ENCODE data around the gene UVSSA.

UVSSA gene

DNA sequence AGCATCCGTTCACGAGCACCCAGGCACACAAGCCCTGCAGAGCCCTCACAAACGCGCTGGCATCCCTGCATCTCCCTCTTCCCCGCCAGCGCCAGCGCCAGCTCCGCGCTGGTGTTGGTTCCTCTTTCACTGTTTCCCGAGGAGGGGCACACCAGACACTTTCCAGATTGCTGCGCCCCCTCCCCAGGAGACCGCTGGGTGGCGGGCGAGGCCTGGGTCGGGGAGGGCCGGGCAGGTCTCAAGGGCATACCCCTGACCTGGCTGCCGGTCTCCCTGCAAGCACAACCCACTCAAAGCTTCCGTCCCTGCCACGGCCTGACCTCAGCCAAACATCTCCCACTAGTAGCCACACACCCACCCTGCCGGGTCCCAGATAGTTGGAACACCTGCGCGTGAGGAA, 61.4 kb downstream of the UVSSA start:
- H3K36me3 Mint-ChIP-seq = no peaks in the 10 kb centered on the region

DNA sequence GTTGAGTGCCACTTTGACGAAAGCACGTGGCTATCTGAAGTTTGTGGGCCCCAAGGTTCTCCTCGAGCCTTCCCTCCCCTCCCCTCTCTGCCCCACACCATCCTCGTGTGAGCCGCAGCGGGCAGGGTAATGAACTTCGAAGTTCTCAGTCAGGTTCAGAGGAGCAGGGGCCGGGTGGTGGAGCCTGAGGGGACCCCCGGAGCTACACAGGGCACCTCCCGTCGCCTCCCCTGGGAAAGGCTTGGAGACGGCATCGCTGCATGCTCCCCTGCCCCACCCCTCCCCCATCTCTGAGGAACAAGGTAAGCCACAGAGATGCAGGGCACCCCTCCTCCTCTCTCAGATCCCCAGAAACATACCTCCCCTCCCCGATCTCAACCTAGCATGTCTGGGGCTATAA, 62.1 kb downstream of the UVSSA start:
- DNase-seq (ENCODE audit: low spot score in 2 of 2) = no peak
- H3K27ac Mint-ChIP-seq = no peak overlapping the region
- no peaks in the 10 kb centered on the region for H3K4me1 Mint-ChIP-seq
- no peak for ATAC-seq (ENCODE audit: low read depth)
- H3K27me3 Mint-ChIP-seq = peaks cover 26% of the 10 kb centered on the region
- H3K4me3 Mint-ChIP-seq = no peak overlapping the region
- H3K9me3 Mint-ChIP-seq = no peaks in the 10 kb centered on the region
- H3K36me3 Mint-ChIP-seq = no peaks in the 10 kb centered on the region

More for the DNA sequence above, 61.4 kb downstream of the UVSSA start:
- Mint-ChIP-seq H3K9me3 (no peaks in the 10 kb centered on the region), H3K4me3 (no peak overlapping the region), H3K27me3 (peaks cover 24% of the 10 kb centered on the region), H3K4me1 (no peaks in the 10 kb centered on the region), H3K27ac (peak overlapping the region; percentile 79)
- DNase-seq (ENCODE audit: low spot score in 2 of 2) (no peak), ATAC-seq (ENCODE audit: low read depth) (no peak)

DNA sequence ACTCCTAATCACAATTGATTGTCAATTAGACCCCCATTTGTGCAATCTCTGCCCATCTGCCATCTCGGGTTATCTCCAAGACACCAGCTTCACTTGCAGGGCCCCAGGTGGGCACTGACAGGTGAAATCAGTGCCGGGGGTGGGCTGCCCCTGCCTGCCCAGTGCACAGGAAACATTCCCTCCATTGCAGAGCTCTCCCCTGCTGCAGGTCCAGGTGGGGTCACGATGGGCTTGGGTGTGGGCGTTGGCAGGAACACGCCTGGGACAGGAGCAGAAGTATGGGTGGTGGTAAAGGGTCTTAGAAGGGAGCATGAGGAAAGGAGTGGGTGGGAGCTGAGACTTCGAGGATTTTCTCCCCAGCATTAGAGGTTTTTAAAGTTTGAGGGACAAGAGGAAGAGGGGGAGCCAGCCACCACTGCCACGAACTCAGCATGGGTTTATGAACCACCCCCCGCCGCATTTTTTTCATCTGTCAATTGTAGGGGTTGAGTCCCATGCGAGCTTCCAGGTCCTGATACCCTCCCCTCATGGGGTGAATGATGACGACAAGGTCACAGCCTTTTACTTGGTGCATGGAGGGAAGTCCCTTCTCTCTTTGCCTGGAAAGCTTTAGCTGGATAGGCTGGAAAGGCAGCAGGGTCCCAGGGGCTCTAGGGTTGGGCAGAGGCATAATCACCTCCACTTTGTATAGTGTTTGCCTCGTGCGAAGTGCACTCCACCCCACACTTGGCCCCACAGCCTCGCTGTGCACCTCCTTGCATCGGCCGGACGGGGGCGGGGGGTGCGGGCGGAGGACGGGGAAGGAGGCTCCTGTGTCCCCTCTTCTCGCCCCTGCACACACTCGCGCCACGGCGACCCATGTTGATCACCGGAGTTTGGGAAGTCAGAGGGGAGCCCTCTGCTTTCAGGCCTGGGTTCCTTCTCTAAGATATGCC, 62.8 kb downstream of the UVSSA start:
- Mint-ChIP-seq H3K27me3 (peaks cover 26% of the 10 kb centered on the region), H3K36me3 (no peaks in the 10 kb centered on the region), H3K4me1 (no peaks in the 10 kb centered on the region), H3K27ac (no peak overlapping the region), H3K4me3 (no peak overlapping the region), H3K9me3 (no peaks in the 10 kb centered on the region)
- DNase-seq (ENCODE audit: low spot score in 2 of 2) = no peak
- ATAC-seq (ENCODE audit: low read depth) = no peak

DNA sequence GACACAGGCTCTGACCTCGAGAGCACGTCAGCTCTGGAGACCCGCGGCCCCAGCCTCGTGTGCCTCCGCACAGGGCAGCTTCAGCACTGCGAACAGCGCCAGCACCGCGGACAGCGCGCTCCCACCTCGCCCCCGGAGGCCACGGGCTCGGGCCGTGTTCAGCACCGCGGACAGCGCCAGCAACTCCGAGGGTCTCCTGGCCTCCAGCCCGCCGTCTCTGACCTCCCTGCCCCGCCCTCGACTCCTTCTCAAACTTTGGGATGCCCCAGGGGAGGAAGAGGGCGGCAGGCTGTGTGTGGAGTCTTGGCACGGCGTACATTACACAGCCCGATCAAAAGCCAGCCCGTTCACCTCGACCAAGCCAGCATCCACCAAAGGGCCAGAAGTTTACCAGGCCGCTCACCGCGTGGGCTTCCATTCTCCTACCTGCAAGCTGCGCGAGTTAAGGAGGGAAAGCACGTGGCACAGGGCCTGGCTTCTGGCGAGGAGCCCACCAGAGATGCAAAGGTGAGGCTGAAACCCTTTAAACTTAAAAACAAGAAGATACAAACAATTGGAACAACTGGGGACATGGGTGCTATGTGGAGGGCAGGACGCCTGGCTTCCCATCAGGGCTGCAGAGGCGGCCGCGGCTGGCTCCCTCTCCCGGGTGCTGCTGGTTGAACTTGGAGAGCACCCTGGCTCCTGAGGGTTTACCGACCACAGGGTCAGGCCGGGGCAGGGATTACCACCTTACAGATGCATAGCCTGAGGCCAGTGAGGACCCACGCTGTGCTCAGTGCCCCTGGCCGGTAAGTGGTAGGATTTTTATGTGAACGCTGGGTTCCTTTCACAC, 63.7 kb downstream of the UVSSA start:
- Mint-ChIP-seq H3K4me1 (no peaks in the 10 kb centered on the region), H3K9me3 (no peaks in the 10 kb centered on the region), H3K27me3 (peaks cover 29% of the 10 kb centered on the region), H3K4me3 (no peak overlapping the region), H3K27ac (no peak overlapping the region), H3K36me3 (no peaks in the 10 kb centered on the region)
- ATAC-seq (ENCODE audit: low read depth) (no peak), DNase-seq (ENCODE audit: low spot score in 2 of 2) (no peak)

DNA sequence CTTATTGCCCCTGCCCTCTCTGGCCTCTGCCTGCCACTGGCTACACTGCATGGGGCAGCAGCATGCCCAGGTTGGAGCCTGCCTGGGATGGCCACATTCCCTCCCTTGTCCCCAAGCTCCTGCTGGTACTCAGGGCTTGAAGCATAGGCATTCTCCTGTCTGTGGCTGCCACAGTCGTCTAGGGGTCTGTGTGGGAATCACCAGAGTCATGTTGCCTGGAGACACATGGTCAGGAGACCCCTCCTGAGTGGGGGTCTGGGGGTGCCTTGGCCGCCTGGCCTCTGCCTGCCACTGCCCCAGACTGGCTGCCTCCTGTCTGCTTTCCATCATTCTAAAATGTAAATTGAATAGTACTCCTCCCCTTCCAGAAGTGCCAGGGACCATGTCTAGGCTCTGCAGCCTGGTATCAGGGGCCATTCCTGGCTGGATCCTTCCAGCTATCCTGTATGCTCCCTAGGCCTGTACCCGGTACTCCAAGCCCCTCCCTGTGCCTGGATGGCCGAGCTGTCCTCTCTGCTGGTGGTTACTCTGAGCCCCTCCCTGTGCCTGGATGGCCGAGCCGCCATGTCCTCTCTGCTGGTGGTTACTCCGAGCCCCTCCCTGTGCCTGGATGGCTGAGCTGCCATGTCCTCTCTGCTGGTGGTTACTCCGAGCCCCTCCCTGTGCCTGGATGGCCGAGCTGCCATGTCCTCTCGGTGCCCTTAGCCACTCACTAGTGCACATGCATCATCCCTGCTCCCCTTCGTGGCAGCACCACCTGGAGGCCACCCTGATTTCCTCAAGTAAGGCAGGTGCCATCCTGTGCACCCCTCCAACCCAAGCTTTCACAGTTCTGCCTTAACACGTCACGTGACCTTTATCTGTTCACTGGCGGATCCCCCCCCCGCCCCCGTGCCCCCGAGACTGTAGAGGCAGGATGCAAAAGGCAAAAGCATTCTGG, 64.7 kb downstream of the UVSSA start:
- Mint-ChIP-seq H3K27ac (no peak overlapping the region), H3K36me3 (no peaks in the 10 kb centered on the region), H3K4me3 (no peak overlapping the region), H3K27me3 (peaks cover 34% of the 10 kb centered on the region), H3K4me1 (no peaks in the 10 kb centered on the region), H3K9me3 (no peaks in the 10 kb centered on the region)
- ATAC-seq (ENCODE audit: low read depth) (no peak), DNase-seq (ENCODE audit: low spot score in 2 of 2) (no peak)

DNA sequence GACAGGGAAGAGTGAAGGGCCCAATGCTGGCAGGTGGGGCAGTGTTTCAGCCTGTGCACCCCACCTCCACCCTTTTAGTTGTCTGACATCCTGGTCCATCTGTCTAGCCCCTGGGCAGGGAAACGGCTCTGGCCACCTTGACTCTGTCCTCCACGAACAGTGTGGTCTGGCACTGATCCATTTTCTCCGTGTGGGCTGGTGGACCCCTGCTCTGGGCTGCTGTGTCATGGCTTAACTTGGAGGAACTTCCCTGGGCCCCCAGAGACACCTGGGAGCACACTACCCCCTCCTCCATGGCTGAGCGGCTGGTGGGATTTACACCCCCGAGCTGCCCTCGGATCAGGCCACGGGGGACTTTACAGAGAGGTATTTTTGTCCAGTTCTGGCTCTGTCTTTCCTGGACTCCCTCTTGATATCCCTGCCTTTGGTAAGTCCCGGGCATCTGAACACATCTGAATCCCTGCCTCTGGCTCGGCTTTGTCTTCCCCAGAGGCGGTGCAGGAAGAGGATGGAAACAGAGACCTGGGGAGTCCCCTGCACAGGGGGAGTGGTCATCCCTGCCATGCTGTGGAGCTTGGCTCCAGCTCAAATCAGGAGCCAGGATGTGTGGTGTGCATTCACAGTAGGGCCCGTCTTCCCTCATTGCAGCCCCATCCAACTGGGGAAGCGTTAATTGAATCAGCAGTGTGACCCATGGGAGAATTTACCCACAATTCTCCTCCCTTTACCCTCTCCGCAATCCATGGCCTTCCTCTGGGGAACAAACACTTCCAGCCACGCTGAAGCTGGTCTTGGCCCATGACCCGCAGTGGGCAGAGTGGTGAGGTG, 65.6 kb downstream of the UVSSA start:
- ATAC-seq (ENCODE audit: low read depth) = no peak
- Mint-ChIP-seq H3K4me3 (no peak overlapping the region), H3K36me3 (no peaks in the 10 kb centered on the region), H3K27me3 (peaks cover 34% of the 10 kb centered on the region), H3K9me3 (no peaks in the 10 kb centered on the region), H3K27ac (no peak overlapping the region), H3K4me1 (no peaks in the 10 kb centered on the region)
- no peak for DNase-seq (ENCODE audit: low spot score in 2 of 2)

DNA sequence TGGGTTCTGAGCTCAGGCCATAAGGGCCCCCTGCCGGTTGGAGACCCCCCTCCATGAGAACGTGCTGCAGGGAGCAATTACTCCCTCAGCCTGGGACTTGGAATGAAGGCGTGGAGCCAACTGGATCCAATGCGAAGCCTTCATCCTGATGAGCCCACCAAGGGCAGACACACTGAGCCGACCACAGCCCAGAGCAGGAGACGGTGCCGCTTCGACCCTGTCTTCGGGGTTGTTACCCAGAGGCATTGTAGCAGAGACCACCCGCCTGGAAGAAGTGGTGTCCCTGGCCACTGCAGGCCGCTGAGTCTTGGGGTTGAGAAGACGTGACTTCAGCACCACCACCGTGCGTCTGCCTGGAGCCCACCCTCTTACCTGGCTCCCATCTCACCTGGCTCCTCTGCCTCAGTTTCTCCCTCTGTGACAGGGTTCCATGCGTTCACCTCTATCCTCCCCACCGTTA, 66.2 kb downstream of the UVSSA start:
- Mint-ChIP-seq H3K9me3 (no peaks in the 10 kb centered on the region), H3K4me3 (no peak overlapping the region), H3K27me3 (peaks cover 33% of the 10 kb centered on the region), H3K36me3 (no peaks in the 10 kb centered on the region), H3K27ac (no peak overlapping the region), H3K4me1 (no peaks in the 10 kb centered on the region)
- DNase-seq (ENCODE audit: low spot score in 2 of 2) (no peak), ATAC-seq (ENCODE audit: low read depth) (no peak)

DNA sequence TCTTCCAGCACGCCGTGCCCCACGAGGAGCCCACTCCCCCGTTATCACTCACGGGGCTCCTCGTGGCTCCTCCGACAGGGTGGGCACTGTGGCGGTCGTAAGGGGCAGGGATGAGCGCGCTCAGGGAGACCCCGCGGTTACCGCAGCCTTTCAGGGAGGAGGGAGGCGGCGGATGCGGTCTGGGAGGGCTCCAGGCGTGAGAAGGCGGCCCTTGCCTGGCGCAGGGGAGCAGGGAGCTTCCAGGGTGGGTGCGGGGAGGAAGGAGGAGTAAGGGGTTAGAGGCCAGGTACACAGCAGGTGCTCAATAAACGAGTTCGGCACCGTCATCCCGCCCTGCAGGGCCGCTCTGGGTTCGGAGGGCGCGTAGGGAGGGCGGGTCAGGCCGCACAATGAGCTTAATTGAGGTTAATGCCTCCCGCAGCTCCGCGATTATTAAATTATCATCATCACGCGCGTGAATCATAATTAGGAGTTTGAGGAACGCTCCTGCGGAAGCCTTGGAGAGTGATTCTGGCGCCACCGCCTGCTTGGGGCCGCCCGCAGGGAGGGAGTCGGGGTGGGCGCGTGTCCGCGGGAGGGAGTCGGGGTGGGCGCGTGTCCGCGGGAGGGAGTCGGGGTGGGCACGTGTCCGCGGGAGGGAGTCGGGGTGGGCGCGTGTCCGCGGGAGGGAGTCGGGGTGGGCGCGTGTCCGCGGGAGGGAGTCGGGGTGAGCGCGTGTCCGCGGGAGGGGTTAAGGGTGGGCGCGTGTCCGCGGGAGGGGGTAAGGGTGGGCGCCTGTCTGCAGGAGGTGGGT, 66.9 kb downstream of the UVSSA start:
- no peak for ATAC-seq (ENCODE audit: low read depth)
- Mint-ChIP-seq H3K4me3 (no peak overlapping the region), H3K27me3 (peaks cover 26% of the 10 kb centered on the region), H3K27ac (no peak overlapping the region), H3K4me1 (no peaks in the 10 kb centered on the region), H3K36me3 (no peaks in the 10 kb centered on the region), H3K9me3 (no peaks in the 10 kb centered on the region)
- no peak for DNase-seq (ENCODE audit: low spot score in 2 of 2)

DNA sequence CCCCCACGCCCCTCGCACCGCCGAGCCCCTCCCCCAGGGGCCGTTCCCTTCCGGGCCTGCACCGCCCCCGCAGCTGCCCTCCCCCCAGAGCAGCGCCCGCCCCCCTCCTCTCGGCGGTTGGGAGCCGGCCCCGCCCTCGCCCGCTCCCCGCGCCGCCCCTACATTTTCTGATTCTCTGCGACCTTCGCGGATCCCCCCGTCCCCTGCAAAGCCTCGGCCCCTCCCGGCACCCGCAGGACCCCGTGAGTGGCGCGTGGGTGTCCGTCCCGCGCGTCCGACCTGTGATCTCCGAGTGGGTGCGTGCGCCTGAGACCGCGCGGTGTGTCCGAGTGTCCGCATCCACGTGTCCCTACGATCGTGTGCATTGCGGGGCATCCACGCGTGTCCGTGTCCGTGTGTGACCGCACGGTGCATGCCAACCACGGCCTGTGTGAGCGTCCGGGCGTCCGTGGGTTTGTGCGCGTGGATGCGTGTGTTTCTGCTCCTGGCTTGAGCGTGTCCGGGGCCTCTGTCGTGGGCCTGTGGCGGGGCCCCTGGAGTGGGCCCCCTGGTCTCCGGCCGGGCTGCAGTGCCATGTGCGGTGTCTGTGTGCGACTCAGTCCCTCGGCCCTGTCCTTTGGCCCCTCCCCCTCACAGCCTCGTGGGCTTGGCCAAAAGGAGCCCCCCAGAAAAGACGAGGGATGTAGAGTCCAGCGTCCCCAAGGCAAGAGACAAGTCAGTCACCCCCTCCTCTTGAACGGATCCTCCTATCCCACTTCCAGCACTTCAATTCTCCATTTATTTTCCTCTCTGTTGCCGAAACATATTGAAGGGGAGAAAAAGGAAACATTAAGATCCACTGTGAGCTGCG, 68.0 kb downstream of the UVSSA start:
- H3K4me3 Mint-ChIP-seq = no peak overlapping the region
- H3K4me1 Mint-ChIP-seq = no peaks in the 10 kb centered on the region
- no peaks in the 10 kb centered on the region for H3K9me3 Mint-ChIP-seq
- no peak overlapping the region for H3K27ac Mint-ChIP-seq
- peaks cover 25% of the 10 kb centered on the region for H3K27me3 Mint-ChIP-seq
- H3K36me3 Mint-ChIP-seq = no peaks in the 10 kb centered on the region
- no peak for DNase-seq (ENCODE audit: low spot score in 2 of 2)
- ATAC-seq (ENCODE audit: low read depth) = no peak

DNA sequence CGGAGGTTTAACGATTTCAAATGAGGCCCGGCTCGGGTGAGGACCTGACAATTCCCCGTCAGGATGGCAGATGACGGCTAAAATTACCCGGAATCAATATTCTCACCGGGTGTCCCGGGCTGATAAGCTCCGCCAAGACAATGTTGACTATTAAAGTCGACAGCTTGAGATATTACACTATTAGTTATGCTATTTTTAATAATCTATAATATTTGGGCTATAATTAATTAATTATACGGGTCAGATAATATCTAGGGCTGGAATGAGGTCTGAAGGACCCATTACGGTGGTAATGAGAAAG, 68.6 kb downstream of the UVSSA start:
- no peak overlapping the region for H3K4me3 Mint-ChIP-seq
- no peaks in the 10 kb centered on the region for H3K36me3 Mint-ChIP-seq
- ATAC-seq (ENCODE audit: low read depth) (no peak), DNase-seq (ENCODE audit: low spot score in 2 of 2) (no peak)
- peaks cover 23% of the 10 kb centered on the region for H3K27me3 Mint-ChIP-seq
- H3K4me1 Mint-ChIP-seq = no peaks in the 10 kb centered on the region
- H3K9me3 Mint-ChIP-seq = no peaks in the 10 kb centered on the region
- H3K27ac Mint-ChIP-seq = no peak overlapping the region

DNA sequence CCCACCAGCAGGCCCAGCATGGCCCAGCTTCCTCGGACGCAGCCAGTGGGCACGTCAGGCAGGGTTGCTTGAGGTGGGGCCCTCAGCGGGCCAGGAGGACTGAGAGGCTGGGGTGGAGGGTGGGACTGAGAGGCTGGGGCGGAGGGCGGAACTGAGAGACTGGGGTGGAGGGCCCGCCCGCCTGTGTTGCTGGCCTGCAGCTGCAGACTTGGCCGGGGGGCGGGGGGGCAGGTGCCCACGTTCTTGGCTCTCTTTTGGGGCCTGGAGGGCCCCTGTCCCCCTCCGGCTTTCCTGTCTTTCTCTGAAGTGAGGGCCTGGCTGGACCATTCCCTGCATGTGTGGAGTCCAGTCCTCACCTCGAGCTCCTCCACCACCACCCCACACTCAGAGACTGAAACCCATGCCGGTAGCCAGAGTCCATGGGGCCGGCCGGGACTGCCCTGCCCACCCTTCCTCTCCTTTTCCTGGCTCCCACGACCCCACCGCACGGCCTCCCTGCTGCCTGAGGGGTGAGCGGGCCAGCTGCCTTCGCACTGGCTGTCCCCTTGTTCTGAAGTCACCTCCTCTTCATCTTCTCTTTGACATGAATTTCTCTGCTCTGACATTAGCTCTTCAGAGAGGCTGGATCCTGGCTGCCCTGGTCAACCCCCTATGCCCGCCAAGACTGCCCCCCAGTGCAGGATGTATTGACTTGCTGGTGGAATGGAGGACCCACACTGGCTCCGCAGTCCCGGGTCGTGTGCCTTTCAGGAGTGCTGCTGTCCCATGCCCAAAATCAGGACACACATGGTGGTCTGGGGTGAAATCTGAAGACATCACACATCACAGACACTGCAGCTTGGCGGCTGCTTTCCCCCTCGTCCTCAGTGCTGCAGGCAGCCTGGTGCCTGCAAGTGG, 69.3 kb downstream of the UVSSA start:
- no peaks in the 10 kb centered on the region for H3K4me1 Mint-ChIP-seq
- H3K27me3 Mint-ChIP-seq = peaks cover 21% of the 10 kb centered on the region
- no peak overlapping the region for H3K27ac Mint-ChIP-seq
- no peak overlapping the region for H3K4me3 Mint-ChIP-seq
- no peaks in the 10 kb centered on the region for H3K9me3 Mint-ChIP-seq
- DNase-seq (ENCODE audit: low spot score in 2 of 2) (no peak), ATAC-seq (ENCODE audit: low read depth) (no peak)
- no peaks in the 10 kb centered on the region for H3K36me3 Mint-ChIP-seq
